HG03159 (cell line): ENCODE measurements around the gene FANCG.

Experiments used
- ATAC-seq: cut with Tn5 transposase; IDR thresholded peaks from one replicate; pipeline ENCODE4 v1.9.1; 2021; ENCODE audit warnings: mild to moderate bottlenecking, moderate library complexity; ENCODE audit not compliant: unreplicated experiment

Gene FANCG

GRCh38 chr9:35079426-35080341 is at the start of gene FANCG:
TSS of gene FANCG (minus strand) at chr9:35079942. CDS start at chr9:35079524, 418 bp downstream.
- peak; percentile 85 for ATAC-seq

- peak; percentile 52 for ATAC-seq
Measured at GRCh38 chr9:35116898-35117551, 37.3 kb upstream of the FANCG start.

GRCh38 chr9:35116539-35116897 is 36.8 kb upstream of the FANCG start:
- no peak for ATAC-seq

- peak; percentile 48 for ATAC-seq
Measured at GRCh38 chr9:35115680-35116538, 36.2 kb upstream of the FANCG start, which contains the start of gene ATOSB. TSS of gene ATOSB (minus strand) at chr9:35115862. CDS start at chr9:35108274, 7,588 bp downstream.

- ATAC-seq: no peak
Measured at GRCh38 chr9:35114840-35115628, 35.3 kb upstream of the FANCG start.

GRCh38 chr9:35114113-35114839 is 34.5 kb upstream of the FANCG start:
- ATAC-seq: no peak

- ATAC-seq: no peak
Measured at GRCh38 chr9:35112257-35113020, 32.7 kb upstream of the FANCG start.

- peak; percentile 68 for ATAC-seq
Measured at GRCh38 chr9:35111001-35111933, 31.5 kb upstream of the FANCG start.

- no peak for ATAC-seq
Measured at GRCh38 chr9:35110327-35110761, 30.6 kb upstream of the FANCG start.

GRCh38 chr9:35108946-35109575 is 29.3 kb upstream of the FANCG start:
- no peak for ATAC-seq

GRCh38 chr9:35108461-35108860 is 28.7 kb upstream of the FANCG start:
- ATAC-seq: no peak

- no peak for ATAC-seq
Measured at GRCh38 chr9:35107297-35108290, 27.9 kb upstream of the FANCG start.

- ATAC-seq: no peak
Measured at GRCh38 chr9:35106343-35106730, 26.6 kb upstream of the FANCG start.

- no peak for ATAC-seq
Measured at GRCh38 chr9:35105571-35106342, 26.0 kb upstream of the FANCG start.

GRCh38 chr9:35105126-35105525 is 25.4 kb upstream of the FANCG start:
- no peak for ATAC-seq
